Cardiac muscle cell (in vitro differentiated cells and primary cell): ENCODE data around the gene SLC25A39. TPM values are rescaled to one million over a fixed set of nuclear protein-coding genes. Genes with fewer than 3 reads are reported as not detected.

ENCODE experiments used
- DNase-seq, 2 donors: peaks; one replicate each; pipeline versions ENCODE4 v3.0.0 to v3.0.0-alpha.2; 2010 to 2017; ENCODE audit warnings: low read depth in 1 of 2, low spot score in 1 of 2
- H3K27ac ChIP-seq: fragments of 200-600 bp; sonication (generic); 2 replicates; pipeline ENCODE4 v1.5.1; 2016
- H3K27me3 ChIP-seq: fragments of 200-600 bp; sonication (generic); 2 replicates; pipeline ENCODE4 v1.6.0; 2016; ENCODE audit warnings: control low read depth
- H3K36me3 ChIP-seq: fragments of 200-600 bp; sonication (generic); 2 replicates; pipeline ENCODE4 v1.5.1; 2016; ENCODE audit warnings: control low read depth
- H3K4me1 ChIP-seq: fragments of 200-600 bp; sonication (generic); 2 replicates; pipeline ENCODE4 v1.8.1; 2017; ENCODE audit warnings: low read depth, mild to moderate bottlenecking, mixed run types
- H3K4me3 ChIP-seq: fragments of 200-600 bp; sonication (generic); 2 replicates; pipeline ENCODE4 v1.5.1; 2016; ENCODE audit warnings: mild to moderate bottlenecking
- H3K9me3 ChIP-seq: fragments of 200-600 bp; sonication (generic); 2 replicates; pipeline ENCODE4 v1.5.1; 2017; ENCODE audit warnings: low read depth, mild to moderate bottlenecking, control low read depth
- CTCF ChIP-seq: IDR thresholded peaks from 2 replicates; pipeline ENCODE4 v1.5.1; 2012; ENCODE audit warnings: low read depth, mild to moderate bottlenecking, low read length
- polyA plus RNA-seq: library from polyadenylated mRNA; unstranded; fragments of >200 nt; fragmentation: Nextera tagmentation; extraction: Ambion mirVana; gene quantifications from 2 replicates; pipeline ENCODE4 v1.2.1, GENCODE V29; 2016
- total RNA-seq: library from RNA; depleted of rRNA; stranded (reverse); fragments of >200 nt; gene quantifications from 2 replicates; pipeline ENCODE4 v1.2.3, GENCODE V29; 2016

SLC25A39 gene
- total and polyA plus RNA-seq, 2 experiments from 2014 or later, result 228 to 284 TPM

- peak; percentile 67 to 88 for DNase-seq
Observed at GRCh38 chr17:44363613-44364159, 39.1 kb upstream of the SLC25A39 start, which contains the start of gene FAM171A2. Gene FAM171A2, minus strand, starts transcription at chr17:44363853. Its CDS starts 139 bp downstream, at chr17:44363714.

GRCh38 chr17:44362949-44363612 is 38.5 kb upstream of the SLC25A39 start:
- H3K9me3 ChIP-seq, result no peaks in the 10 kb centered on the region
- no peak for TF ChIP-seq CTCF
- peak overlapping the region; percentile 84 for H3K4me3 ChIP-seq
- DNase-seq, result peak in 1 of 2 donors; percentile 53
- peaks cover 30% of the 10 kb centered on the region for H3K4me1 ChIP-seq
- H3K36me3 ChIP-seq, result no peaks in the 10 kb centered on the region
- H3K27ac ChIP-seq, result no peak overlapping the region
- peaks cover 21% of the 10 kb centered on the region for H3K27me3 ChIP-seq

More at GRCh38 chr17:44363613-44364159, 39.1 kb upstream of the SLC25A39 start, which contains the start of gene FAM171A2:
- no peaks in the 10 kb centered on the region for H3K9me3 ChIP-seq
- no peak within 1 kb of the TSS for H3K27ac ChIP-seq
- H3K36me3 ChIP-seq, result no peaks in the 10 kb centered on the region
- H3K27me3 ChIP-seq, result peaks cover 21% of the 10 kb centered on the region
- H3K4me1 ChIP-seq, result peaks cover 30% of the 10 kb centered on the region
- peak within 1 kb of the TSS; percentile 84 for H3K4me3 ChIP-seq
- peak; percentile 24 for TF ChIP-seq CTCF

GRCh38 chr17:44362459-44362948 is 37.9 kb upstream of the SLC25A39 start:
- H3K4me3 ChIP-seq, result peak overlapping the region; percentile 84
- no peaks in the 10 kb centered on the region for H3K9me3 ChIP-seq
- no peaks in the 10 kb centered on the region for H3K36me3 ChIP-seq
- peaks cover 21% of the 10 kb centered on the region for H3K27me3 ChIP-seq
- no peak overlapping the region for H3K27ac ChIP-seq
- DNase-seq, result no peak
- no peak for TF ChIP-seq CTCF
- H3K4me1 ChIP-seq, result peaks cover 30% of the 10 kb centered on the region

- Histone ChIP-seq H3K4me3 (peak overlapping the region; percentile 84), H3K36me3 (no peaks in the 10 kb centered on the region), H3K9me3 (no peaks in the 10 kb centered on the region), H3K27ac (no peak overlapping the region), H3K27me3 (peaks cover 17% of the 10 kb centered on the region), H3K4me1 (peaks cover 30% of the 10 kb centered on the region)
- TF ChIP-seq CTCF, result no peak
- DNase-seq, result no peak
Observed at GRCh38 chr17:44361292-44362260, 37.0 kb upstream of the SLC25A39 start.

- no peak overlapping the region for H3K27ac ChIP-seq
- peaks cover 30% of the 10 kb centered on the region for H3K4me1 ChIP-seq
- no peak overlapping the region for H3K4me3 ChIP-seq
- no peak for TF ChIP-seq CTCF
- H3K9me3 ChIP-seq, result no peaks in the 10 kb centered on the region
- H3K27me3 ChIP-seq, result peaks cover 11% of the 10 kb centered on the region
- H3K36me3 ChIP-seq, result no peaks in the 10 kb centered on the region
- peak; percentile 42 to 63 for DNase-seq
Observed at GRCh38 chr17:44360826-44361225, 36.2 kb upstream of the SLC25A39 start.
